SK-N-SH treated with all-trans-retinoic acid at 6 μM for 48 hours (cell line): Measurements from ENCODE around the gene TLE1.

Source experiments
- ARNTL ChIP-seq: fragments of 450-650 bp; formaldehyde crosslinking; IDR thresholded peaks from 2 replicates; pipeline ENCODE4 v1.5.0; 2020; ENCODE audit warnings: low read depth, mild to moderate bottlenecking, moderate library complexity, borderline replicate concordance
- CREB5 ChIP-seq: fragments of 250-450 bp; sonication (Bioruptor Pico); IDR thresholded peaks from 2 replicates; pipeline ENCODE4 v1.5.1; 2020; ENCODE audit warnings: low read depth, mild to moderate bottlenecking, moderate library complexity
- CSDC2 ChIP-seq: fragments of 250-450 bp; sonication (Bioruptor Pico); IDR thresholded peaks from 2 replicates; pipeline ENCODE4 v1.5.0; 2020; ENCODE audit warnings: mild to moderate bottlenecking, moderate library complexity
- PATZ1 ChIP-seq: fragments of 250-450 bp; sonication (Bioruptor Pico); IDR thresholded peaks from 2 replicates; pipeline ENCODE4 v1.8.0; 2020; ENCODE audit warnings: mild to moderate bottlenecking, moderate library complexity, borderline replicate concordance
- RARB ChIP-seq: fragments of 250-450 bp; sonication (Bioruptor Pico); IDR thresholded peaks from 2 replicates; pipeline ENCODE4 v1.8.0; 2021; ENCODE audit warnings: mild to moderate bottlenecking, moderate library complexity
- ZNF8 ChIP-seq: fragments of 450-650 bp; formaldehyde crosslinking; IDR thresholded peaks from 2 replicates; pipeline ENCODE4 v1.5.0; 2020; ENCODE audit warnings: mild to moderate bottlenecking, moderate library complexity

GRCh38 chr9:81589819-81590218 lies 99.5 kb downstream of the TLE1 start:
- no peak for TF ChIP-seq ZNF8 (CRISPR knock-in tag)
- TF ChIP-seq PATZ1, result no peak
- TF ChIP-seq RARB, result no peak
- no peak for TF ChIP-seq CSDC2
- TF ChIP-seq CREB5 (CRISPR knock-in tag), result no peak
- TF ChIP-seq ARNTL (CRISPR knock-in tag), result no peak
